WTC11 (cell line): ENCODE data around the gene PHC2. TPM values are rescaled to one million over a fixed set of nuclear protein-coding genes. Genes with fewer than 3 reads are reported as not detected.

Source experiments
- ATAC-seq: fragments of 200-7000 bp; cut with Tn5 transposase; 2 replicates; pipeline ENCODE4 v1.10.0; 2021; ENCODE audit warnings: mild to moderate bottlenecking, moderate library complexity
- CTCF ChIA-PET: fragments of 300-600 bp; sonication (Branson Sonifier 250); formaldehyde crosslinking; loops from one replicate; lab custom pipeline; 2021; ENCODE audit warnings: antibody characterized with exemption; lab: Charles Lee
- POLR2A ChIA-PET: fragments of 350-600 bp; sonication (Branson Sonifier 250); formaldehyde crosslinking; loops from one replicate; lab custom pipeline; 2021; ENCODE audit warnings: antibody characterized with exemption; lab: Charles Lee
- DNase-seq: peaks from one replicate; pipeline ENCODE4 v3.0.0; 2021; ENCODE audit warnings: low spot score
- H3K27ac Mint-ChIP-seq: 2 replicates; pipeline ENCODE4 v1.8.0; 2021; ENCODE audit warnings: mixed read lengths
- H3K27me3 Mint-ChIP-seq: 2 replicates; pipeline ENCODE4 v1.8.0; 2021; ENCODE audit warnings: low read depth, mild to moderate bottlenecking, moderate library complexity, mixed read lengths
- H3K36me3 Mint-ChIP-seq: 2 replicates; pipeline ENCODE4 v1.8.0; 2021; ENCODE audit warnings: mixed read lengths
- H3K4me1 Mint-ChIP-seq: 2 replicates; pipeline ENCODE4 v1.8.0; 2022; ENCODE audit warnings: mixed read lengths
- H3K4me3 Mint-ChIP-seq: 2 replicates; pipeline ENCODE4 v1.8.0; 2021; ENCODE audit warnings: mild to moderate bottlenecking, moderate library complexity, mixed read lengths
- H3K9me3 Mint-ChIP-seq: 2 replicates; pipeline ENCODE4 v1.8.0; 2021; ENCODE audit warnings: mixed read lengths
- FOXJ3 ChIP-seq: sonication (generic); formaldehyde crosslinking; IDR thresholded peaks from 2 replicates; pipeline ENCODE4 v1.9.0; 2021; ENCODE audit warnings: missing genetic modification reagents, mild to moderate bottlenecking, borderline replicate concordance
- FOXK1 ChIP-seq: sonication (generic); formaldehyde crosslinking; IDR thresholded peaks from 2 replicates; pipeline ENCODE4 v1.8.0; 2022; ENCODE audit warnings: mild to moderate bottlenecking, moderate library complexity, missing genetic modification reagents
- GTF2I ChIP-seq: fragments of 250-450 bp; sonication (Bioruptor Pico); conservative IDR thresholded peaks from 2 replicates; pipeline ENCODE4 v1.4.0; 2021; ENCODE audit warnings: mild to moderate bottlenecking
- KAT7 ChIP-seq: sonication (generic); formaldehyde crosslinking; IDR thresholded peaks from 2 replicates; pipeline ENCODE4 v1.8.1; 2023; ENCODE audit warnings: missing genetic modification reagents, mild to moderate bottlenecking, borderline replicate concordance
- NFATC4 ChIP-seq: fragments of 250-450 bp; sonication (Bioruptor Pico); IDR thresholded peaks from 2 replicates; pipeline ENCODE4 v1.9.0; 2021; ENCODE audit warnings: mild to moderate bottlenecking
- NFE2L1 ChIP-seq: sonication (generic); formaldehyde crosslinking; IDR thresholded peaks from 2 replicates; pipeline ENCODE4 v1.8.1; 2023; ENCODE audit warnings: missing genetic modification reagents
- NR1H2 ChIP-seq: sonication (generic); formaldehyde crosslinking; IDR thresholded peaks from 2 replicates; pipeline ENCODE4 v1.9.0; 2021; ENCODE audit warnings: mild to moderate bottlenecking, moderate library complexity, missing genetic modification reagents
- RELA ChIP-seq: sonication (generic); formaldehyde crosslinking; IDR thresholded peaks from 2 replicates; pipeline ENCODE4 v1.8.1; 2022; ENCODE audit warnings: missing genetic modification reagents, mild to moderate bottlenecking, borderline replicate concordance
- SMAD4 ChIP-seq: sonication (generic); formaldehyde crosslinking; IDR thresholded peaks from 2 replicates; pipeline ENCODE4 v1.8.0; 2022; ENCODE audit warnings: mild to moderate bottlenecking, missing genetic modification reagents
- SOX15 ChIP-seq: fragments of 250-450 bp; sonication (Bioruptor Pico); IDR thresholded peaks from 2 replicates; pipeline ENCODE4 v1.9.0; 2021; ENCODE audit warnings: mild to moderate bottlenecking
- TEAD4 ChIP-seq: sonication (generic); formaldehyde crosslinking; IDR thresholded peaks from 2 replicates; pipeline ENCODE4 v1.8.0; 2022; ENCODE audit warnings: mild to moderate bottlenecking, missing genetic modification reagents
- TP53 ChIP-seq: sonication (generic); formaldehyde crosslinking; IDR thresholded peaks from 2 replicates; pipeline ENCODE4 v1.8.1; 2023; ENCODE audit warnings: mild to moderate bottlenecking, missing genetic modification reagents
- ZNF138 ChIP-seq: sonication (generic); formaldehyde crosslinking; conservative IDR thresholded peaks from 2 replicates; pipeline ENCODE4 v1.8.1; 2022; ENCODE audit warnings: mild to moderate bottlenecking, moderate library complexity, missing genetic modification reagents
- ZNF219 ChIP-seq: sonication (generic); formaldehyde crosslinking; IDR thresholded peaks from 2 replicates; pipeline ENCODE4 v1.8.0; 2023; ENCODE audit warnings: missing genetic modification reagents, mild to moderate bottlenecking, borderline replicate concordance
- ZNF232 ChIP-seq: sonication (generic); formaldehyde crosslinking; IDR thresholded peaks from 2 replicates; pipeline ENCODE4 v1.8.0; 2022; ENCODE audit warnings: mild to moderate bottlenecking, missing genetic modification reagents
- total RNA-seq: library from RNA; stranded (reverse); gene quantifications from 3 replicates; pipeline ENCODE4 v1.2.3, GENCODE V29; 2021
- TF ChIP-seq, protein P1 (sequence below): sonication (generic); formaldehyde crosslinking; IDR thresholded peaks from 2 replicates; pipeline ENCODE4 v1.8.1; 2022; ENCODE audit warnings: mild to moderate bottlenecking, missing genetic modification reagents, moderate library complexity, borderline replicate concordance
- TF ChIP-seq, protein P2 (sequence below): fragments of 250-450 bp; sonication (Bioruptor Pico); IDR thresholded peaks from 2 replicates; pipeline ENCODE4 v1.9.0; 2021; ENCODE audit warnings: mild to moderate bottlenecking
- TF ChIP-seq, protein P3 (sequence below): sonication (generic); formaldehyde crosslinking; IDR thresholded peaks from 2 replicates; pipeline ENCODE4 v1.8.1; 2023; ENCODE audit warnings: mild to moderate bottlenecking, missing genetic modification reagents
- TF ChIP-seq, protein P4 (sequence below): sonication (generic); formaldehyde crosslinking; IDR thresholded peaks from 2 replicates; pipeline ENCODE4 v1.8.1; 2022; ENCODE audit warnings: low read depth, mild to moderate bottlenecking, moderate library complexity, missing genetic modification reagents, borderline replicate concordance
- TF ChIP-seq, protein P5 (sequence below): sonication (generic); formaldehyde crosslinking; IDR thresholded peaks from 2 replicates; pipeline ENCODE4 v1.8.1; 2022; ENCODE audit warnings: missing genetic modification reagents, borderline replicate concordance

PHC2 gene
- total RNA-seq, 1 experiment from 2014 or later: 7.0 TPM

DNA sequence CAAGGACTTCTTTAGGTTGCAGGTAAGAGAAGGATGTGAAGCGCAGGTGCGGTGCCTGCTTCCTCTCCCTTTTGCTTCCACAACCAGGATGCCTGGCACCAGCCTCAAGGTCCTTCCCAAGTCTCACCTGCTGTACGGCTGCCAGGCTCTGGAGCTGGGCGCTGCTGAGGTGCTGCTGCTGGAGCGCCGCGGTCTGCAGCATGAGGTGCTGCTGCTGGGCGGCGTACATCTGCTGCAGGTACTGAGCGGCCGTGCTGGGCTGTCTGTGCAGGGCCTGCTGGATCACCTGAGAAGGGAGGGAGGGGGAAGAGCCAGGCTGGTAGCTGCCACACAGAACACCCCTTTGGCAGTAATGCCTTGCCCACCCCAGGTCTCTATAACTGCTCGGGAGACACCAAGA, 58.7 kb downstream of the PHC2 start (continued):
- TF ChIP-seq, protein P1, sequence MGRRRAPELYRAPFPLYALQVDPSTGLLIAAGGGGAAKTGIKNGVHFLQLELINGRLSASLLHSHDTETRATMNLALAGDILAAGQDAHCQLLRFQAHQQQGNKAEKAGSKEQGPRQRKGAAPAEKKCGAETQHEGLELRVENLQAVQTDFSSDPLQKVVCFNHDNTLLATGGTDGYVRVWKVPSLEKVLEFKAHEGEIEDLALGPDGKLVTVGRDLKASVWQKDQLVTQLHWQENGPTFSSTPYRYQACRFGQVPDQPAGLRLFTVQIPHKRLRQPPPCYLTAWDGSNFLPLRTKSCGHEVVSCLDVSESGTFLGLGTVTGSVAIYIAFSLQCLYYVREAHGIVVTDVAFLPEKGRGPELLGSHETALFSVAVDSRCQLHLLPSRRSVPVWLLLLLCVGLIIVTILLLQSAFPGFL: no peak
- TF ChIP-seq TEAD4 (no peak), FOXJ3 (CRISPR knock-in tag) (no peak), ZNF232 (CRISPR knock-in tag) (no peak), NR1H2 (no peak)
- TF ChIP-seq, protein P2, sequence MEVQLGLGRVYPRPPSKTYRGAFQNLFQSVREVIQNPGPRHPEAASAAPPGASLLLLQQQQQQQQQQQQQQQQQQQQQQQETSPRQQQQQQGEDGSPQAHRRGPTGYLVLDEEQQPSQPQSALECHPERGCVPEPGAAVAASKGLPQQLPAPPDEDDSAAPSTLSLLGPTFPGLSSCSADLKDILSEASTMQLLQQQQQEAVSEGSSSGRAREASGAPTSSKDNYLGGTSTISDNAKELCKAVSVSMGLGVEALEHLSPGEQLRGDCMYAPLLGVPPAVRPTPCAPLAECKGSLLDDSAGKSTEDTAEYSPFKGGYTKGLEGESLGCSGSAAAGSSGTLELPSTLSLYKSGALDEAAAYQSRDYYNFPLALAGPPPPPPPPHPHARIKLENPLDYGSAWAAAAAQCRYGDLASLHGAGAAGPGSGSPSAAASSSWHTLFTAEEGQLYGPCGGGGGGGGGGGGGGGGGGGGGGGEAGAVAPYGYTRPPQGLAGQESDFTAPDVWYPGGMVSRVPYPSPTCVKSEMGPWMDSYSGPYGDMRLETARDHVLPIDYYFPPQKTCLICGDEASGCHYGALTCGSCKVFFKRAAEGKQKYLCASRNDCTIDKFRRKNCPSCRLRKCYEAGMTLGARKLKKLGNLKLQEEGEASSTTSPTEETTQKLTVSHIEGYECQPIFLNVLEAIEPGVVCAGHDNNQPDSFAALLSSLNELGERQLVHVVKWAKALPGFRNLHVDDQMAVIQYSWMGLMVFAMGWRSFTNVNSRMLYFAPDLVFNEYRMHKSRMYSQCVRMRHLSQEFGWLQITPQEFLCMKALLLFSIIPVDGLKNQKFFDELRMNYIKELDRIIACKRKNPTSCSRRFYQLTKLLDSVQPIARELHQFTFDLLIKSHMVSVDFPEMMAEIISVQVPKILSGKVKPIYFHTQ (CRISPR knock-in tag): no peak
- TF ChIP-seq, protein P3, sequence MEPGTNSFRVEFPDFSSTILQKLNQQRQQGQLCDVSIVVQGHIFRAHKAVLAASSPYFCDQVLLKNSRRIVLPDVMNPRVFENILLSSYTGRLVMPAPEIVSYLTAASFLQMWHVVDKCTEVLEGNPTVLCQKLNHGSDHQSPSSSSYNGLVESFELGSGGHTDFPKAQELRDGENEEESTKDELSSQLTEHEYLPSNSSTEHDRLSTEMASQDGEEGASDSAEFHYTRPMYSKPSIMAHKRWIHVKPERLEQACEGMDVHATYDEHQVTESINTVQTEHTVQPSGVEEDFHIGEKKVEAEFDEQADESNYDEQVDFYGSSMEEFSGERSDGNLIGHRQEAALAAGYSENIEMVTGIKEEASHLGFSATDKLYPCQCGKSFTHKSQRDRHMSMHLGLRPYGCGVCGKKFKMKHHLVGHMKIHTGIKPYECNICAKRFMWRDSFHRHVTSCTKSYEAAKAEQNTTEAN (CRISPR knock-in tag): no peak
- TF ChIP-seq, protein P4, sequence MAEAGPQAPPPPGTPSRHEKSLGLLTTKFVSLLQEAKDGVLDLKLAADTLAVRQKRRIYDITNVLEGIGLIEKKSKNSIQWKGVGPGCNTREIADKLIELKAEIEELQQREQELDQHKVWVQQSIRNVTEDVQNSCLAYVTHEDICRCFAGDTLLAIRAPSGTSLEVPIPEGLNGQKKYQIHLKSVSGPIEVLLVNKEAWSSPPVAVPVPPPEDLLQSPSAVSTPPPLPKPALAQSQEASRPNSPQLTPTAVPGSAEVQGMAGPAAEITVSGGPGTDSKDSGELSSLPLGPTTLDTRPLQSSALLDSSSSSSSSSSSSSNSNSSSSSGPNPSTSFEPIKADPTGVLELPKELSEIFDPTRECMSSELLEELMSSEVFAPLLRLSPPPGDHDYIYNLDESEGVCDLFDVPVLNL (CRISPR knock-in tag): no peak
- TF ChIP-seq, all 79 proteins: peak for 0

DNA sequence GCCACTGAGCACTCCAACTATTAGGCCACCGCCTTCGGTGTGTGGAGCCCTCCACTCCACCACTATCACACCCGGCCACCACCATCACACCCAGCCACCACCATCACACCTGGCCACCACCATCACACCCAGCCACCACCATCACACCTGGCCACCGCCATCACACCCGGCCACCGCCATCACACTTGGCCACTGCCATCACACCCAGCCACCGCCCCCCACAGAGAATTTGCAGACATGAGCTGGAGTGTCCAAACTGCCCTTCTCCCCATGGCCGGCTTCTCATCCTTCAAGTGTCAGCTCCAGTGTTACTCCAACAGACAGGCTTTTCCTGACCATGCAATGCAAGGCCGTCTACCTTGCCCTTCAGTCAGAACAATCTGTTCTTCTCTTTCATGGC, 59.6 kb downstream of the PHC2 start:
- DNase-seq (no peak), ATAC-seq (no peak)
- TF ChIP-seq NFATC4: no peak
- TF ChIP-seq, protein P4 (CRISPR knock-in tag): no peak
- TF ChIP-seq TP53: no peak
- no peak for TF ChIP-seq ZNF219 (CRISPR knock-in tag)
- no peak for TF ChIP-seq RELA
- no peak for TF ChIP-seq KAT7 (CRISPR knock-in tag)
- no peak for TF ChIP-seq NFE2L1 (CRISPR knock-in tag)
- TF ChIP-seq SOX15 (CRISPR knock-in tag): no peak
- TF ChIP-seq ZNF138 (CRISPR knock-in tag): no peak
- TF ChIP-seq SMAD4 (CRISPR knock-in tag): no peak
- TF ChIP-seq, protein P5, sequence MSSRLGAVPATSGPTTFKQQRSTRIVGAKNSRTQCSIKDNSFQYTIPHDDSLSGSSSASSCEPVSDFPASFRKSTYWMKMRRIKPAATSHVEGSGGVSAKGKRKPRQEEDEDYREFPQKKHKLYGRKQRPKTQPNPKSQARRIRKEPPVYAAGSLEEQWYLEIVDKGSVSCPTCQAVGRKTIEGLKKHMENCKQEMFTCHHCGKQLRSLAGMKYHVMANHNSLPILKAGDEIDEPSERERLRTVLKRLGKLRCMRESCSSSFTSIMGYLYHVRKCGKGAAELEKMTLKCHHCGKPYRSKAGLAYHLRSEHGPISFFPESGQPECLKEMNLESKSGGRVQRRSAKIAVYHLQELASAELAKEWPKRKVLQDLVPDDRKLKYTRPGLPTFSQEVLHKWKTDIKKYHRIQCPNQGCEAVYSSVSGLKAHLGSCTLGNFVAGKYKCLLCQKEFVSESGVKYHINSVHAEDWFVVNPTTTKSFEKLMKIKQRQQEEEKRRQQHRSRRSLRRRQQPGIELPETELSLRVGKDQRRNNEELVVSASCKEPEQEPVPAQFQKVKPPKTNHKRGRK (CRISPR knock-in tag): no peak
- TF ChIP-seq GTF2I (CRISPR knock-in tag): no peak
- no peak for TF ChIP-seq FOXK1
- no peak overlapping the region for H3K4me3 Mint-ChIP-seq
- H3K36me3 Mint-ChIP-seq: no peaks in the 10 kb centered on the region
- no peaks in the 10 kb centered on the region for H3K9me3 Mint-ChIP-seq
- no peak overlapping the region for H3K27ac Mint-ChIP-seq
- peaks cover 16% of the 10 kb centered on the region for H3K27me3 Mint-ChIP-seq
- peaks cover 15% of the 10 kb centered on the region for H3K4me1 Mint-ChIP-seq
- ChIA-PET CTCF (interaction anchor here (1.4 to 10.3 kb wide), 3 partner anchors 72 to 84 kb away, joined by 3 to 161 read pairs (median 10); no protein-coding TSS in a partner anchor), POLR2A (no interaction called here)
